CD14-positive monocyte (primary cell): Measurements from ENCODE around the gene HK1. TPM values are rescaled to one million over a fixed set of nuclear protein-coding genes. Genes with fewer than 3 reads are reported as not detected.

Source experiments
- DNase-seq, 3 donors: peaks; one replicate each; pipeline ENCODE4 v3.0.0-alpha.2; 2011 to 2022
- H2AFZ ChIP-seq: 2 replicates; pipeline ENCODE4 v1.6.0; 2012; ENCODE audit warnings: mild to moderate bottlenecking, low read depth, low read length, inconsistent platforms; ENCODE audit not compliant: insufficient read depth, poor library complexity, severe bottlenecking
- H3K27ac ChIP-seq, 2 donors: 1 replicate in 1 of 2; 2 replicates in 1 of 2; pipeline ENCODE4 v1.5.1; 2012 to 2013; ENCODE audit warnings: low read length in 2 of 2, control low read depth in 1 of 2, inconsistent platforms in 1 of 2, low read depth in 1 of 2, mild to moderate bottlenecking in 1 of 2
- H3K27me3 ChIP-seq, 2 donors: one replicate each; pipeline versions ENCODE4 v1.6.0 to v1.6.1; 2011 to 2013; ENCODE audit warnings: low read length in 2 of 2; ENCODE audit not compliant: control insufficient read depth in 2 of 2, insufficient read depth in 2 of 2
- H3K36me3 ChIP-seq, 2 donors: replicated peaks in 1 of 2; 1 replicate in 1 of 2; 2 replicates in 1 of 2; pipeline versions ENCODE4 v1.5.1 to v1.6.1; 2012 to 2013; ENCODE audit warnings: low read length in 2 of 2, control low read depth in 1 of 2, inconsistent platforms in 1 of 2, mild to moderate bottlenecking in 1 of 2; ENCODE audit not compliant: insufficient read depth in 2 of 2, control insufficient read depth in 1 of 2
- H3K4me1 ChIP-seq, 2 donors: 1 replicate in 1 of 2; 2 replicates in 1 of 2; pipeline versions ENCODE4 v1.5.1 to v1.6.1; 2012 to 2013; ENCODE audit warnings: low read length in 2 of 2, control low read depth in 1 of 2, inconsistent platforms in 1 of 2, mild to moderate bottlenecking in 1 of 2, moderate library complexity in 1 of 2; ENCODE audit not compliant: insufficient read depth in 2 of 2, control insufficient read depth in 1 of 2
- H3K4me2 ChIP-seq: replicated peaks from 2 replicates; pipeline ENCODE3; 2012; ENCODE audit warnings: low read length, moderate library complexity, mild to moderate bottlenecking; ENCODE audit not compliant: poor library complexity, severe bottlenecking; ENCODE audit errors: extremely low read depth
- H3K4me3 ChIP-seq, 3 experiments: fragments of 200-600 bp in 1 of 3; sonication (generic) in 1 of 3; replicated peaks in 1 of 3; 1 replicate in 2 of 3; 2 replicates in 1 of 3; pipeline ENCODE4 v1.5.1; 2011 to 2013; ENCODE audit warnings: low read length in 3 of 3, mild to moderate bottlenecking in 3 of 3, control low read depth in 2 of 3, low read depth in 2 of 3, inconsistent platforms in 1 of 3, moderate library complexity in 1 of 3
- H3K79me2 ChIP-seq: 2 replicates; pipeline ENCODE4 v1.6.0; 2012; ENCODE audit warnings: mild to moderate bottlenecking, control low read depth, inconsistent platforms, low read length, moderate library complexity; ENCODE audit not compliant: insufficient read depth
- H3K9ac ChIP-seq: 2 replicates; pipeline ENCODE4 v1.6.0; 2017; ENCODE audit warnings: low read length, mild to moderate bottlenecking; ENCODE audit not compliant: insufficient read depth, poor library complexity, severe bottlenecking
- H3K9me3 ChIP-seq, 2 donors: replicated peaks in 1 of 2; 1 replicate in 1 of 2; 2 replicates in 1 of 2; pipeline versions ENCODE4 v1.5.1 to v1.6.1; 2012 to 2013; ENCODE audit warnings: low read length in 2 of 2, control low read depth in 1 of 2; ENCODE audit not compliant: control insufficient read depth in 1 of 2, insufficient read depth in 1 of 2
- H4K20me1 ChIP-seq: 2 replicates; pipeline ENCODE4 v1.6.0; 2012; ENCODE audit warnings: mild to moderate bottlenecking, low read length, control low read depth, moderate library complexity; ENCODE audit not compliant: insufficient read depth
- H3K27ac Mint-ChIP-seq, 7 donors: one replicate each; pipeline ENCODE4 v1.8.0; 2020; ENCODE audit warnings: mild to moderate bottlenecking in 7 of 7, mixed read lengths in 7 of 7, moderate library complexity in 6 of 7, inconsistent platforms in 2 of 7
- H3K27me3 Mint-ChIP-seq, 3 donors: one replicate each; pipeline ENCODE4 v1.8.0; 2021 to 2022; ENCODE audit warnings: low read depth in 3 of 3, mild to moderate bottlenecking in 3 of 3, mixed read lengths in 3 of 3, moderate library complexity in 3 of 3, inconsistent platforms in 1 of 3
- H3K36me3 Mint-ChIP-seq, 2 donors: one replicate each; pipeline ENCODE4 v1.8.0; 2020; ENCODE audit warnings: mixed read lengths in 2 of 2, inconsistent platforms in 1 of 2, mild to moderate bottlenecking in 1 of 2
- H3K4me1 Mint-ChIP-seq: one replicate; pipeline ENCODE4 v1.8.0; 2020; ENCODE audit warnings: mild to moderate bottlenecking, mixed read lengths
- H3K4me3 Mint-ChIP-seq, 2 donors: one replicate each; pipeline ENCODE4 v1.8.0; 2020; ENCODE audit warnings: mild to moderate bottlenecking in 2 of 2, mixed read lengths in 2 of 2, moderate library complexity in 1 of 2
- H3K9me3 Mint-ChIP-seq, 7 donors: one replicate each; pipeline ENCODE4 v1.8.0; 2020 to 2022; ENCODE audit warnings: mixed read lengths in 7 of 7, mild to moderate bottlenecking in 6 of 7, moderate library complexity in 6 of 7, inconsistent platforms in 2 of 7
- CTCF ChIP-seq: fragments of 200-600 bp; IDR thresholded peaks from one replicate; pipeline ENCODE4 v1.8.0; 2022; ENCODE audit warnings: antibody characterized with exemption, mild to moderate bottlenecking
- WGBS: methylation state at CpG from one replicate; pipeline ENCODE4 v1.1.5; 2013; ENCODE audit warnings: missing lambda C conversion rate; ENCODE audit not compliant: insufficient coverage; 5-methylcytosine and 5-hydroxymethylcytosine counted together
- intact Hi-C, 2 donors: fragments of 100-400 bp; cut with micrococcal nuclease; formaldehyde crosslinking; loops; one replicate each; pipeline versions ENCODE4 v1.15.0 to v1.15.1; 2023
- polyA plus RNA-seq, 3 donors: library from polyadenylated mRNA; depleted of rRNA in 1 of 3; unstranded in 2 of 3; stranded (reverse) in 1 of 3; fragments of 300-500 nt in 2 of 3; fragments of >200 nt in 1 of 3; fragmentation: Illumina TruSeq in 2 of 3; gene quantifications; 1 replicate in 2 of 3; 2 replicates in 1 of 3; pipeline ENCODE4 v1.2.3, GENCODE V29; 2012 to 2021

HK1 gene
- polyA plus RNA-seq, 3 donors = 57.9 to 146 (median 125) TPM

- no peaks in the 10 kb centered on the region for H3K9me3 ChIP-seq
- TF ChIP-seq CTCF = no peak
- H3K4me3 Mint-ChIP-seq = no peak overlapping the region
- H3K79me2 ChIP-seq = no peaks in the 10 kb centered on the region
- peaks cover 0 to 5% (median 1%) of the 10 kb centered on the region in 7 donors for H3K9me3 Mint-ChIP-seq
- no peak overlapping the region for H3K27ac Mint-ChIP-seq
- peaks cover 25% of the 10 kb centered on the region for H3K4me1 Mint-ChIP-seq
- H3K36me3 ChIP-seq = no peaks in the 10 kb centered on the region
- no peak for DNase-seq
- no peaks in the 10 kb centered on the region for H3K27me3 Mint-ChIP-seq
- H3K27ac ChIP-seq = no peak overlapping the region
- peaks cover 21 to 30% of the 10 kb centered on the region in 2 donors for H3K4me1 ChIP-seq
- H3K4me3 ChIP-seq = no peak overlapping the region
- no peak overlapping the region for H3K4me2 ChIP-seq
- no peaks in the 10 kb centered on the region for H4K20me1 ChIP-seq
- no CpG with 5 or more reads among the region's 1 CpG for WGBS
- H3K9ac ChIP-seq = no peak overlapping the region
- no peaks in the 10 kb centered on the region for H3K27me3 ChIP-seq
- H3K36me3 Mint-ChIP-seq = no peaks in the 10 kb centered on the region
- intact Hi-C loops = no loop called here
- H2AFZ ChIP-seq = no peak overlapping the region
These were observed 2.9 kb upstream of the HK1 start for GRCh38 chr10:69275444-69275843.

- Mint-ChIP-seq H3K4me1 (peaks cover 27% of the 10 kb centered on the region), H3K9me3 (peaks cover 3 to 7% (median 4%) of the 10 kb centered on the region in 7 donors), H3K36me3 (no peaks in the 10 kb centered on the region), H3K27me3 (no peaks in the 10 kb centered on the region), H3K4me3 (no peak overlapping the region), H3K27ac (no peak overlapping the region)
- Histone ChIP-seq H3K79me2 (no peaks in the 10 kb centered on the region), H3K4me2 (no peak overlapping the region), H2AFZ (no peak overlapping the region), H3K9ac (no peak overlapping the region), H3K27ac (no peak overlapping the region), H3K27me3 (no peaks in the 10 kb centered on the region), H3K4me3 (no peak overlapping the region), H4K20me1 (no peaks in the 10 kb centered on the region), H3K36me3 (no peaks in the 10 kb centered on the region), H3K9me3 (no peaks in the 10 kb centered on the region), H3K4me1 (peaks cover 21 to 25% of the 10 kb centered on the region in 2 donors)
- 100% methylated on average over 1 of the region's 6 CpGs for WGBS
- no peak for TF ChIP-seq CTCF
- intact Hi-C loops = no loop called here
- DNase-seq = no peak
These were observed 1.8 kb upstream of the HK1 start for GRCh38 chr10:69276503-69276902.
